Heart left ventricle (tissue), 13 donors: Measurements from ENCODE around the gene OR51V1.

Experiments
- CTCF ChIP-seq, 12 donors: fragments of 200-600 bp; sonication (generic) in 4 of 12; IDR thresholded peaks; one replicate each; pipeline versions ENCODE4 v1.5.0 to v1.8.0; 2018 to 2022; ENCODE audit warnings: antibody characterized with exemption in 12 of 12, mild to moderate bottlenecking in 5 of 12
- POLR2A ChIP-seq, 2 donors: fragments of 450-650 bp; IDR thresholded peaks; one replicate each; pipeline ENCODE4 v1.6.1; 2017; ENCODE audit warnings: antibody characterized with exemption in 2 of 2, mild to moderate bottlenecking in 2 of 2, moderate library complexity in 2 of 2
- donor health status: ischemic (EF 13 %, LVEDD 7.1; RV severe dilation, severe dysfunction).
- donor health status: DM: no; HTN: yes; CAD: no.
- donor health status: DM: no; HTN: no; CAD: no.
- donor health status: ischemic (EF 25% LVEDD 6.9; RV normal size, moderate dysfunction).
- donor health status: ischemic (EF 25% LVEDD 5.7; RV mildly dilated, moderate dysfunction).
- donor health status: ischemic (EF 35%, LVEDD 5.7; RV mildly dilated, moderate dysfunction).
- donor health status: nonischemic (EF 11% LVEDD 7.7; RV severe dilation, severe dysfunction).
- donor health status: DM: yes; HTN: yes; CAD: no.
- donor health status: PGD.
- donor health status: ischemic (EF 29% LVEDD 5.4; RV normal size, mild dysfunction).
- donor health status: nonischemic (EF 23%, LVEDD 6.1; RV moderate dilation, normal function).

DNA sequence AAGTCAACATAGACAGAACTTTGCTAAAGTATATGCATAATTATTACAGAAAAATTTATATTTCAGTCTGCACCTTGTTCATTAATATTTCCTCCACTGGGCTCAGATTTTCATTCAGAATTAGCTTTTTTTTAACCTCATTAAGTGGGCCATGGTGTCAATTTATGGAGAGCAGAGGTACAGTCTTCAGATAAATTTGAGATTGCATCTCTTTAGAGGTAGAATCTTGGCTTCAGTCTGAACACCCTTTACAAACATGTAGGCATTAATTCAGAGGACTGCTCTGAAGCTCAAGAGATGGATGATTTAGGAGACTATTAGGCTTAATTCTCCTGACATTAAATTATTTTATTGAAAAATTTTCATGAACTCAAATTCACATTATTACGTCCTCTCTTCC lies 29.8 kb upstream of the OR51V1 start:
- no peak for TF ChIP-seq POLR2A (IDR thresholded peaks at IDR 0.05)
- TF ChIP-seq CTCF (IDR thresholded peaks at IDR 0.05): no peak
